HuH-7.5 (cell line): ENCODE data around the gene CUL5.
A peak's percentile ranks its signal among the peaks of the same experiment; 100 is the strongest.
"Not testable (repeated sequence)": the region's sequence is repeated elsewhere in the genome, so short reads cannot be mapped to it uniquely, and the experiment has no call there.

Experiments used
- DNase-seq: peaks from one replicate; pipeline ENCODE4 v3.0.0; 2011; ENCODE audit warnings: low spot score

The CUL5 gene

GRCh38 chr11:108115500-108116140 lies 106.9 kb downstream of the CUL5 start:
- no peak for DNase-seq

- DNase-seq = no peak
Observed at GRCh38 chr11:108117746-108118371, 109.2 kb downstream of the CUL5 start.

- DNase-seq = not testable (repeated sequence)
Observed at GRCh38 chr11:108120936-108121273, 112.2 kb downstream of the CUL5 start.

GRCh38 chr11:108121274-108122155 lies 112.8 kb downstream of the CUL5 start, which contains the start of gene ACAT1:
ACAT1 (plus strand) TSS chr11:108121567; CDS start chr11:108121607, 40 bp downstream.
- peak; percentile 71 for DNase-seq

GRCh38 chr11:108122166-108122628 lies 113.5 kb downstream of the CUL5 start:
- no peak for DNase-seq

- DNase-seq = no peak
Observed at GRCh38 chr11:108125096-108125495, 116.4 kb downstream of the CUL5 start.

GRCh38 chr11:108128772-108129171 lies 120.1 kb downstream of the CUL5 start:
- no peak for DNase-seq

GRCh38 chr11:108131993-108132392 lies 123.3 kb downstream of the CUL5 start:
- DNase-seq = no peak

GRCh38 chr11:108132993-108133538 lies 124.4 kb downstream of the CUL5 start:
- not testable (repeated sequence) for DNase-seq

- DNase-seq = no peak
Observed at GRCh38 chr11:108135845-108136544, 127.3 kb downstream of the CUL5 start.

GRCh38 chr11:108137212-108137611 lies 128.5 kb downstream of the CUL5 start:
- DNase-seq = no peak

GRCh38 chr11:108142304-108142703 lies 133.6 kb downstream of the CUL5 start:
- DNase-seq = no peak

GRCh38 chr11:108144615-108145014 lies 135.9 kb downstream of the CUL5 start:
- DNase-seq = no peak

- DNase-seq = no peak
Observed at GRCh38 chr11:108147150-108147549, 138.5 kb downstream of the CUL5 start.

- DNase-seq = no peak
Observed at GRCh38 chr11:108148556-108148955, 139.9 kb downstream of the CUL5 start.

GRCh38 chr11:108154591-108154990 lies 145.9 kb downstream of the CUL5 start:
- no peak for DNase-seq
